BJ (cell line): ENCODE results near the gene HLA-G. TPM values are rescaled to one million over a fixed set of nuclear protein-coding genes. Genes with fewer than 3 reads are reported as not detected.

Source experiments
- CTCF ChIA-PET: fragments of 350-600 bp; formaldehyde crosslinking; extraction: SDS; loops from one replicate; lab custom pipeline; 2021; ENCODE audit warnings: antibody characterized with exemption, inconsistent platforms; lab: Yijun Ruan, JAX
- POLR2A ChIA-PET: fragments of 300-600 bp; sonication (Branson Sonifier 250); formaldehyde crosslinking; extraction: SDS; loops from one replicate; lab custom pipeline; 2021; ENCODE audit warnings: antibody characterized with exemption; lab: Charles Lee
- DNase-seq: peaks from one replicate; pipeline ENCODE4 v3.0.0-alpha.2; 2011; ENCODE audit warnings: low read depth
- H3K27me3 ChIP-seq: 2 replicates; pipeline ENCODE4 v1.6.0; 2011; ENCODE audit warnings: low read length; ENCODE audit not compliant: control insufficient read depth, insufficient read depth
- H3K36me3 ChIP-seq: 2 replicates; pipeline ENCODE4 v1.5.1; 2011; ENCODE audit warnings: low read length; ENCODE audit not compliant: control insufficient read depth, insufficient read depth
- H3K4me3 ChIP-seq: 2 replicates; pipeline ENCODE4 v1.5.1; 2011; ENCODE audit warnings: low read depth, mild to moderate bottlenecking, control low read depth, low read length
- polyA plus RNA-seq: library from polyadenylated mRNA; depleted of rRNA; stranded (reverse); fragments of >200 nt; gene quantifications from 2 replicates; pipeline ENCODE4 v1.2.3, GENCODE V29; 2011
- TF ChIP-seq, protein P1 (sequence below): IDR thresholded peaks from 2 replicates; pipeline ENCODE4 v1.5.1; 2011; ENCODE audit warnings: low read depth, mild to moderate bottlenecking, control low read depth, inconsistent platforms, low read length, moderate library complexity; ENCODE audit not compliant: insufficient read depth

Gene HLA-G
- polyA plus RNA-seq, 1 experiment = not detected

DNA sequence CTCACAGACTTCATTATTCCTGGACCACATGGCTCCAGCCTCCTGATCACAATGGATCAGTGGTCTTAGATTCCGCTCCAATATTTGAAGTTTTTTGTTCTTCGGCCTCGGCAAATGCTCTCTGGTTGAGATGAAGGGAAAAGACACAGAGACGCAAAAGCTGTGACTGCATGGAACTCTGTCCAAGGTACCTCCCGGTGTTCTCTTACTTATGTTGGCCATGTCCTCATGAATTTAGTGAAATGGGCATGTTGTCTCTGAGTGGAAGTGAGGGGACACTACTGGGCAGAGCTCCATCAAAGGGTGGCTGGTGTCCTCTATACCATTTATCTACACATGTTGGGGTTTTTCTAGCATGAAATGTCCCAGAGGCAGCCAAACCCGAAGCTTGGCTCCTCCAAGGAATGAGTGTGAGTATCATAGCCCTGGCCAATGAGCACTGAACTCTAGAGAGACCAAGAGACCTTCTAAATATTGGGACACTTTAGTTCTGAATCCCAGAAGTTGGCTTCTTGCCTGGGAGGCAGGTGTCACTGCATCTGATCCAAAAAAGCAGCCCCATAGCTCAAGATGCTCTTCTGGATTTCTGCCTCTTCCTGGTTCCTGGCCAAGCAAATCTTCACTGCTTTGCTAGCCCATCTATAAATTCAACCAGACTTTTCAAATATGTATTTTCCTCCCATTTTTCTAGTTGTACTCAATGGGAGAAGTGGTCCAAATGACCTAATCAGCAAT is 34.1 kb downstream of the HLA-G start:
- no peaks in the 10 kb centered on the region for H3K36me3 ChIP-seq
- H3K27me3 ChIP-seq = peaks cover 15% of the 10 kb centered on the region
- ChIA-PET CTCF (interaction anchor here (1.7 kb wide), 1 partner anchor 13 kb away, joined by 6 read pairs; no protein-coding TSS in a partner anchor), POLR2A (no interaction called here)
- H3K4me3 ChIP-seq = no peak overlapping the region
- DNase-seq = no peak
- TF ChIP-seq, protein P1, sequence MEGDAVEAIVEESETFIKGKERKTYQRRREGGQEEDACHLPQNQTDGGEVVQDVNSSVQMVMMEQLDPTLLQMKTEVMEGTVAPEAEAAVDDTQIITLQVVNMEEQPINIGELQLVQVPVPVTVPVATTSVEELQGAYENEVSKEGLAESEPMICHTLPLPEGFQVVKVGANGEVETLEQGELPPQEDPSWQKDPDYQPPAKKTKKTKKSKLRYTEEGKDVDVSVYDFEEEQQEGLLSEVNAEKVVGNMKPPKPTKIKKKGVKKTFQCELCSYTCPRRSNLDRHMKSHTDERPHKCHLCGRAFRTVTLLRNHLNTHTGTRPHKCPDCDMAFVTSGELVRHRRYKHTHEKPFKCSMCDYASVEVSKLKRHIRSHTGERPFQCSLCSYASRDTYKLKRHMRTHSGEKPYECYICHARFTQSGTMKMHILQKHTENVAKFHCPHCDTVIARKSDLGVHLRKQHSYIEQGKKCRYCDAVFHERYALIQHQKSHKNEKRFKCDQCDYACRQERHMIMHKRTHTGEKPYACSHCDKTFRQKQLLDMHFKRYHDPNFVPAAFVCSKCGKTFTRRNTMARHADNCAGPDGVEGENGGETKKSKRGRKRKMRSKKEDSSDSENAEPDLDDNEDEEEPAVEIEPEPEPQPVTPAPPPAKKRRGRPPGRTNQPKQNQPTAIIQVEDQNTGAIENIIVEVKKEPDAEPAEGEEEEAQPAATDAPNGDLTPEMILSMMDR = no peak

DNA sequence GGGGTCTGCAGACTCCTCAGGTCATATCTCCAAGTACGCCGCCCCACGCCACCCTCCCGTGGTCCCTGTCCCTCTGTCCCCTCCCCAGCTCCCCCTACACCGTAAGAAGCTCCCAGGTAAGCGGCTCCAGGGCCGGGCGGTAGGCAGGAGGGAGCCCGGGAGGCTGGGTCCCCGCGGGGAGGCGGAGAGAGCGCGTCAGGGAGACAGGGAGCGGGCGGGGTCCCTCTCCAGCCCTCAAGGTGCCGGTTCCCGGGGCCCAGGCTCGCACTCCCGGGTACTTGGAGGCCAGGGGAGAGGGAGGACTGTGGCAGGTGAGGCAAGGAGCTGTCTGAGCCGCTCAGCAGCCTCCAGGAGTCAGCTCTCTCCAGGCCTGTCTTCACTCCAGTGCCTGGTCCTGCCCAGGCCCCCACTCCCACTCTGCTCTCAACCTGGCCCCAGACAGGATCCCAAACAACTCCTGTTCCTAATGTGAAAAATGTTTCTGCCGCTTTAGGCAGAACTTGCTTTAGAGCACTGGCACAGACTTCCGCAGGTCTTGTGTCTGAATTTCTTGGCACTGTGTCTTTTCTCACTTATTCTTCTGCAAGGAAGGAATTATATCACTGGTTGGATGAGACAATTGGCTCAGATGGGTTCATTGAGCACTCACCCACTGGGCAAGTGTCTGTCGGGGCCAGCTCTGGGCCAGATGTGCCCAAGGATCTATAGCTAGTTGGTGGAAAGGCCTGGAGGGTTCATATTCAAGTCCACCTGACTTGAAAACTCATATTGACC is 36.6 kb downstream of the HLA-G start:
- H3K4me3 ChIP-seq = no peak overlapping the region
- peaks cover 20% of the 10 kb centered on the region for H3K27me3 ChIP-seq
- TF ChIP-seq, protein P1 = no peak
- POLR2A ChIA-PET = no interaction called here
- CTCF ChIA-PET = interaction anchor here (1.4 to 1.6 kb wide), 2 partner anchors 16 to 154 kb away, joined by 6 to 7 read pairs; no protein-coding TSS in a partner anchor
- no peaks in the 10 kb centered on the region for H3K36me3 ChIP-seq
- no peak for DNase-seq

DNA sequence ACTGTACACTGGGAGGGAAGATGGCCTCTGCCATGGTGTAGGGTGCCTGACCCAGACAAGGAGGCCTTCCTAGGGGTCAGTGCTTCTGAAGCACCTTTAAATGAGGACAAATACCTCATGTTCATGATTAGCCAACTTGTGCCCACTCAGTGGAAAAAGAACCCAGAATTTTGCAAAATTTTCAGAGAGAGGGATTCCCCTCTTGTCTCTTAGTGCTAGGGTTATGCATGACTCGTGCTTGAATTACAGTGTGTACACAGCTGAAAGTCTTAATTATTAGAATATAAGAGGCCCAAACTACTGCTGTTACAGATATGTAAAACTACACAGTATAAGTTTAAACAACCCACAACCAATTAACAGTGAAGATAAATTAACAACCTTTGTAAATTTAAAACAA is 38.0 kb downstream of the HLA-G start:
- POLR2A ChIA-PET = no interaction called here
- no peaks in the 10 kb centered on the region for H3K36me3 ChIP-seq
- DNase-seq = no peak
- no peak overlapping the region for H3K4me3 ChIP-seq
- CTCF ChIA-PET = interaction anchor here (1.1 kb wide), 1 partner anchor 22 kb away, joined by 3 read pairs; no protein-coding TSS in a partner anchor
- TF ChIP-seq, protein P1 = no peak
- peaks cover 20% of the 10 kb centered on the region for H3K27me3 ChIP-seq

DNA sequence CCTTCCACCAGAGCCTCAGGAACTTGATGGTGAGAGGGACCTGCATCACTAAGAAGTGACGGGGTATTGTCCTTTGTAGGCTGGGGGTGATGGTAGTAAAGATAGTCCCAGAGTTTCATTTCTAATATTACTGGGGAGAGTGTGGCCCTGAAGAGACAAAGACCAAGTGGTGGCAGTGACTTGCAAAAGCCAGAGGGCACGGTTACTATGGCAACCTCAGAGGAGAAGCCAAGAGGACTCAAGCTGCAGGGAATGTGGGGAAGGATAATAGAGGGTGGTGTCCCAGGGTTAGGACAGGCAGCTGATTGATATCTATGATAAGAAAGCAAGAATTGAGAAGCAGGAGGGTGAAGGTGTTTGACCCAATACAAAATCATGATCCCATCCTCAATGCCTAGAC is 42.5 kb downstream of the HLA-G start:
- DNase-seq = no peak
- CTCF ChIA-PET = no interaction called here
- POLR2A ChIA-PET = no interaction called here
- Histone ChIP-seq H3K27me3 (peaks cover 14% of the 10 kb centered on the region), H3K4me3 (no peak overlapping the region), H3K36me3 (no peaks in the 10 kb centered on the region)
- TF ChIP-seq, protein P1 = no peak

DNA sequence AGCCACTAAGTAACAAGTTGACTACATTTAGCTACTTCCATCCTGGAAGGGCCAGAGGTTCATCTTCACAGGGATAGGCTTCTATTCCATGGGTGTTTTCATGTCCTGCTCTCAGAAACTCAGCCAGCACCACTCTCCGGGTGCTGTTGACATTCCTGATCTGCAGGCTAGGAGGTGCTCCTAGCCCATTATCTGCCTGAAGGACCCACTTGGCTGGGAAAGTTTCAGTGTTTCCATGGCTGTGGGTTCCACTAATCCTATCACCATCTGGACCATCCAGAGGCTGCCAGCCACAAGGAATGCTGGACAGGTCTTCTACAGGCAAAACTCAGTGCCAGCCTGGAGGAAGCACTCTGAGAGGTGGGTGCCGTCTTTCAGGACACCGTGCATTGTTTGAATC is 45.2 kb downstream of the HLA-G start:
- no peak overlapping the region for H3K4me3 ChIP-seq
- H3K27me3 ChIP-seq = peaks cover 2% of the 10 kb centered on the region; the same call in 1 of the 2 replicates
- CTCF ChIA-PET = no interaction called here
- POLR2A ChIA-PET = no interaction called here
- TF ChIP-seq, protein P1 = no peak
- DNase-seq = no peak
- no peaks in the 10 kb centered on the region for H3K36me3 ChIP-seq
